CD8-positive, alpha-beta memory T cell (primary cell): ENCODE data around the gene IQGAP1. TPM values are rescaled to one million over a fixed set of nuclear protein-coding genes. Genes with fewer than 3 reads are reported as not detected.

ENCODE experiments used
- CTCF ChIA-PET: fragments of 350-600 bp; sonication (Branson Sonifier 250); formaldehyde crosslinking; loops from one replicate; lab custom pipeline; 2021; ENCODE audit warnings: antibody characterized with exemption; lab: Charles Lee
- POLR2A ChIA-PET: fragments of 350-600 bp; sonication (Branson Sonifier 250); formaldehyde crosslinking; loops from one replicate; lab custom pipeline; 2021; ENCODE audit warnings: antibody characterized with exemption; lab: Charles Lee
- DNase-seq, 5 donors: peaks; one replicate each; pipeline versions ENCODE4 v3.0.0 to v3.0.0-alpha.2; 2020 to 2022; ENCODE audit warnings: mixed read lengths in 1 of 5
- H3K27ac ChIP-seq: one replicate; pipeline ENCODE4 v1.7.0; 2013; ENCODE audit warnings: low read depth, mild to moderate bottlenecking, low read length, moderate library complexity
- H3K27me3 ChIP-seq: 2 replicates; pipeline ENCODE4 v1.7.0; 2013; ENCODE audit warnings: low read length, mild to moderate bottlenecking; ENCODE audit not compliant: insufficient read depth, poor library complexity, severe bottlenecking
- H3K36me3 ChIP-seq: 2 replicates; pipeline ENCODE4 v1.7.0; 2013; ENCODE audit warnings: mild to moderate bottlenecking, low read length, moderate library complexity; ENCODE audit not compliant: insufficient read depth
- H3K4me1 ChIP-seq: 2 replicates; pipeline ENCODE4 v1.7.0; 2013; ENCODE audit warnings: mild to moderate bottlenecking, low read length, moderate library complexity; ENCODE audit not compliant: insufficient read depth
- H3K4me3 ChIP-seq: 2 replicates; pipeline ENCODE4 v1.7.0; 2013; ENCODE audit warnings: mild to moderate bottlenecking, low read length
- H3K9me3 ChIP-seq: 2 replicates; pipeline ENCODE4 v1.7.0; 2013; ENCODE audit warnings: mild to moderate bottlenecking, low read length
- H3K27ac Mint-ChIP-seq, 8 donors: one replicate each; pipeline ENCODE4 v1.8.0; 2020 to 2021; ENCODE audit warnings: mixed read lengths in 8 of 8, mild to moderate bottlenecking in 6 of 8, inconsistent platforms in 3 of 8, moderate library complexity in 3 of 8
- H3K27me3 Mint-ChIP-seq, 2 donors: one replicate each; pipeline ENCODE4 v1.8.0; 2020 to 2021; ENCODE audit warnings: mixed read lengths in 2 of 2, mild to moderate bottlenecking in 1 of 2, moderate library complexity in 1 of 2
- H3K36me3 Mint-ChIP-seq, 3 donors: one replicate each; pipeline ENCODE4 v1.8.0; 2020 to 2021; ENCODE audit warnings: mixed read lengths in 3 of 3, inconsistent platforms in 1 of 3, mild to moderate bottlenecking in 1 of 3
- H3K4me1 Mint-ChIP-seq, 3 donors: one replicate each; pipeline ENCODE4 v1.8.0; 2020 to 2021; ENCODE audit warnings: mixed read lengths in 3 of 3, inconsistent platforms in 1 of 3, mild to moderate bottlenecking in 1 of 3
- H3K4me3 Mint-ChIP-seq, 7 donors: one replicate each; pipeline ENCODE4 v1.8.0; 2020 to 2021; ENCODE audit warnings: mixed read lengths in 7 of 7, mild to moderate bottlenecking in 6 of 7, moderate library complexity in 4 of 7, inconsistent platforms in 2 of 7
- H3K9me3 Mint-ChIP-seq, 5 donors: one replicate each; pipeline ENCODE4 v1.8.0; 2020 to 2022; ENCODE audit warnings: mixed read lengths in 5 of 5, mild to moderate bottlenecking in 3 of 5, moderate library complexity in 2 of 5, inconsistent platforms in 1 of 5
- polyA plus RNA-seq: library from polyadenylated mRNA; unstranded; fragments of 300-500 nt; fragmentation: Illumina TruSeq; gene quantifications from one replicate; pipeline ENCODE4 v1.2.3, GENCODE V29; 2021
- total RNA-seq, 2 experiments: library from RNA; stranded (reverse); gene quantifications; one replicate each; pipeline ENCODE4 v1.2.3, GENCODE V29; 2021

IQGAP1 gene
- total and polyA plus RNA-seq, 3 experiments from 2014 or later: 151 to 176 (median 173) TPM

DNA sequence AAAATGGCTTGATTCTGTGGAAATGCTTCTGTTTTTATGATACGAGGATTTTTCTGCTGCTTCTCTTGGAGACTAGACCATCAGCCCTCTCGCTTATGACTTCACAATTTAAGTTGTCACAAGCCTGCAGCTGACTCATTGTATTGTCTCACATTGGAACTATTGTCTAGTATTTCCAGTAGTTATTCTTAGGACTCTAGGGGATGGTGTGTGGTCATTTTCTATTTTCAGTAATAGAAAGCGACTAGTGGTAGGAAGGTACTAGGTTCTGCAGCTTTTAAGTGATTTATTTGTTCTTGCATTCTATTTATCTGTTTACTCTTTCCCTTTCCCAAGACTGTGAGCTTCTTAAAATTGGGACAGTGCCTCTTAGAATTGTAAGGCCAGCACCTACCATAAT is 75.3 kb downstream of the IQGAP1 start:
- H3K36me3 Mint-ChIP-seq: peaks cover 6 to 90% (median 23%) of the 10 kb centered on the region in 3 donors
- H3K9me3 Mint-ChIP-seq: no peaks in the 10 kb centered on the region
- no peaks in the 10 kb centered on the region for H3K9me3 ChIP-seq
- ChIA-PET POLR2A (no interaction called here), CTCF (interaction anchor here (0.6 kb wide), 1 partner anchor 101 kb away, joined by 3 read pairs; no protein-coding TSS in a partner anchor)
- H3K27me3 Mint-ChIP-seq: no peaks in the 10 kb centered on the region
- H3K27me3 ChIP-seq: no peaks in the 10 kb centered on the region
- H3K4me1 ChIP-seq: no peaks in the 10 kb centered on the region
- H3K4me3 ChIP-seq: no peak overlapping the region
- peaks cover 19% of the 10 kb centered on the region for H3K36me3 ChIP-seq
- H3K27ac ChIP-seq: no peak overlapping the region
- DNase-seq: no peak
- peak overlapping the region in 3 of 8 donors; percentile 9 to 35 (median 14) for H3K27ac Mint-ChIP-seq
- H3K4me3 Mint-ChIP-seq: no peak overlapping the region
- peaks cover 15 to 23% (median 16%) of the 10 kb centered on the region in 3 donors for H3K4me1 Mint-ChIP-seq

DNA sequence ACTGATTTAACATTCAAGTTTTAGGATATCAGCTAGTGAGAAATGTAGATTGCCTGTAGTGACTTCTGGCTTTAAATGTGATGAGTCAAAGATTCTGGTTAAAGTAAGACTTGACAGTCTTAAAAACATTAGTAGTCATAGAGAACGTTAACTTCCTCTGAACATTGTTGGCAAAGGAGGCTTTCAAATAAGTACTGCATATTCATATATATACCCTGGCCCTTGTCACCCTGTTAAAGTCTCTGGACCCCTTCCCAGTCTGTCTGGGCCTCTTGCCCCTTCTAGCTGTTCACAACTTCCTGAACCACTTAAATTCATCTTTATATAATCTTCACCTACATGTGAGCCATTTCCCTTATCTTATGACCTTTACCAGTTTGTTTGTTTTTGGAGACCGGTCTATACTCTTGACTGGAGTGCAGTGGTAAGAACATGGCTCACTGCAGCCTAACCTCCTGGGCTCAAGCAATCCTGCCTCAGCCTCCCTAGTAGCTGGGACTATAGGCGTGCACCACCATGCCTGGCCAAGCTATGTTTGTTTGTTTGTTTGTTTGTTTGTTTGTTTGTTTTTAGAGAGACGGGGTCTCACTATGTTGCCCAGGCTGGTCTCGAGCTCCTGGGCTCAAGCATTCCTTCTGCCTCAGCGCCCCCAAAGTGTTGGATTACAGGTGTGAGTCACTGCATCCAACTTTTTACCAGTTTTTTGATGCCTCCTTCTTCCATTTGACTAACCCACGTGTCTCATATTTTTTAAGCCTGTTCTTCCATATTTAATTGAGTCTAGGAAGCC is 77.3 kb downstream of the IQGAP1 start:
- CTCF ChIA-PET: interaction anchor here (1.2 to 3.4 kb wide), 2 partner anchors 17 to 145 kb away, joined by 3 to 11 read pairs; no protein-coding TSS in a partner anchor
- POLR2A ChIA-PET: interaction anchor here (0.6 to 1.0 kb wide), 2 partner anchors 77 to 78 kb away, joined by 3 to 6 read pairs; partner anchors contain the start of gene IQGAP1
- H3K27ac ChIP-seq: no peak overlapping the region
- no peak for DNase-seq
- Mint-ChIP-seq H3K4me1 (peaks cover 21 to 28% (median 25%) of the 10 kb centered on the region in 3 donors), H3K27me3 (no peaks in the 10 kb centered on the region), H3K4me3 (no peak overlapping the region), H3K36me3 (peaks cover 3 to 89% (median 24%) of the 10 kb centered on the region in 3 donors), H3K9me3 (no peaks in the 10 kb centered on the region), H3K27ac (peak overlapping the region in 5 of 8 donors; percentile 12 to 79 (median 34))
- H3K27me3 ChIP-seq: no peaks in the 10 kb centered on the region
- no peaks in the 10 kb centered on the region for H3K9me3 ChIP-seq
- H3K4me3 ChIP-seq: no peak overlapping the region
- H3K4me1 ChIP-seq: no peaks in the 10 kb centered on the region
- peaks cover 26% of the 10 kb centered on the region for H3K36me3 ChIP-seq

- H3K27ac Mint-ChIP-seq: peak overlapping the region in 3 of 8 donors; percentile 12 to 25 (median 15)
- DNase-seq: no peak
- H3K9me3 Mint-ChIP-seq: no peaks in the 10 kb centered on the region
- H3K4me1 Mint-ChIP-seq: peaks cover 27 to 35% (median 29%) of the 10 kb centered on the region in 3 donors
- POLR2A ChIA-PET: interaction anchor here (0.6 kb wide), 3 partner anchors 77 to 287 kb away, joined by 3 to 6 read pairs (median 3); no protein-coding TSS in a partner anchor
- H3K4me3 Mint-ChIP-seq: no peak overlapping the region
- no peaks in the 10 kb centered on the region for H3K27me3 ChIP-seq
- H3K36me3 ChIP-seq: peaks cover 29% of the 10 kb centered on the region
- no peaks in the 10 kb centered on the region for H3K4me1 ChIP-seq
- H3K9me3 ChIP-seq: no peaks in the 10 kb centered on the region
- H3K36me3 Mint-ChIP-seq: peaks cover 3 to 91% (median 27%) of the 10 kb centered on the region in 3 donors
- no peak overlapping the region for H3K27ac ChIP-seq
- CTCF ChIA-PET: interaction anchor here (1.2 to 3.4 kb wide), 3 partner anchors 16 to 146 kb away, joined by 7 to 11 read pairs (median 9); no protein-coding TSS in a partner anchor
- no peak overlapping the region for H3K4me3 ChIP-seq
- no peaks in the 10 kb centered on the region for H3K27me3 Mint-ChIP-seq
Observed at GRCh38 chr15:90465930-90466567, 78.0 kb downstream of the IQGAP1 start.

GRCh38 chr15:90469723-90470122 is 81.7 kb downstream of the IQGAP1 start:
- H3K4me3 ChIP-seq: no peak overlapping the region
- H3K27ac Mint-ChIP-seq: peak overlapping the region; percentile 42 to 81 (median 65)
- peaks cover 19 to 24% (median 21%) of the 10 kb centered on the region in 3 donors for H3K4me1 Mint-ChIP-seq
- H3K36me3 ChIP-seq: peaks cover 55% of the 10 kb centered on the region
- peaks cover 6 to 93% (median 36%) of the 10 kb centered on the region in 3 donors for H3K36me3 Mint-ChIP-seq
- H3K4me1 ChIP-seq: no peaks in the 10 kb centered on the region
- POLR2A ChIA-PET: no interaction called here
- H3K27me3 ChIP-seq: no peaks in the 10 kb centered on the region
- no peak for DNase-seq
- no peak overlapping the region for H3K27ac ChIP-seq
- H3K9me3 ChIP-seq: no peaks in the 10 kb centered on the region
- H3K9me3 Mint-ChIP-seq: no peaks in the 10 kb centered on the region
- CTCF ChIA-PET: interaction anchor here (1.3 kb wide), 1 partner anchor 150 kb away, joined by 5 read pairs; no protein-coding TSS in a partner anchor
- no peak overlapping the region for H3K4me3 Mint-ChIP-seq
- peaks cover 0 to 2% of the 10 kb centered on the region in 2 donors for H3K27me3 Mint-ChIP-seq

GRCh38 chr15:90470453-90470852 is 82.4 kb downstream of the IQGAP1 start:
- ChIA-PET POLR2A (no interaction called here), CTCF (interaction anchor here (1.3 kb wide), 1 partner anchor 150 kb away, joined by 5 read pairs; no protein-coding TSS in a partner anchor)
- Mint-ChIP-seq H3K36me3 (peaks cover 6 to 88% (median 33%) of the 10 kb centered on the region in 3 donors), H3K27ac (peak overlapping the region; percentile 1 to 93 (median 80)), H3K4me3 (no peak overlapping the region), H3K9me3 (no peaks in the 10 kb centered on the region), H3K27me3 (peaks cover 0 to 2% of the 10 kb centered on the region in 2 donors), H3K4me1 (peaks cover 19 to 24% (median 21%) of the 10 kb centered on the region in 3 donors)
- no peaks in the 10 kb centered on the region for H3K4me1 ChIP-seq
- no peak for DNase-seq
- H3K4me3 ChIP-seq: no peak overlapping the region
- peaks cover 55% of the 10 kb centered on the region for H3K36me3 ChIP-seq
- H3K27me3 ChIP-seq: no peaks in the 10 kb centered on the region
- no peak overlapping the region for H3K27ac ChIP-seq
- no peaks in the 10 kb centered on the region for H3K9me3 ChIP-seq

GRCh38 chr15:90471126-90471525 is 83.1 kb downstream of the IQGAP1 start:
- Histone ChIP-seq H3K27ac (no peak overlapping the region), H3K9me3 (no peaks in the 10 kb centered on the region), H3K4me3 (no peak overlapping the region), H3K27me3 (no peaks in the 10 kb centered on the region), H3K4me1 (no peaks in the 10 kb centered on the region), H3K36me3 (peaks cover 51% of the 10 kb centered on the region)
- no peak for DNase-seq
- no peak overlapping the region for H3K4me3 Mint-ChIP-seq
- ChIA-PET POLR2A (no interaction called here), CTCF (interaction anchor here (1.3 kb wide), 1 partner anchor 151 kb away, joined by 5 read pairs; no protein-coding TSS in a partner anchor)
- H3K4me1 Mint-ChIP-seq: peaks cover 19 to 25% (median 21%) of the 10 kb centered on the region in 3 donors
- H3K9me3 Mint-ChIP-seq: no peaks in the 10 kb centered on the region
- peak overlapping the region in 7 of 8 donors; percentile 1 to 93 (median 64) for H3K27ac Mint-ChIP-seq
- peaks cover 6 to 83% (median 31%) of the 10 kb centered on the region in 3 donors for H3K36me3 Mint-ChIP-seq
- peaks cover 0 to 2% of the 10 kb centered on the region in 2 donors for H3K27me3 Mint-ChIP-seq

- H3K4me3 ChIP-seq: no peak overlapping the region
- no peaks in the 10 kb centered on the region for H3K9me3 Mint-ChIP-seq
- H3K36me3 ChIP-seq: peaks cover 49% of the 10 kb centered on the region
- H3K27me3 ChIP-seq: no peaks in the 10 kb centered on the region
- H3K9me3 ChIP-seq: no peaks in the 10 kb centered on the region
- peaks cover 19 to 31% (median 25%) of the 10 kb centered on the region in 3 donors for H3K4me1 Mint-ChIP-seq
- DNase-seq: no peak
- POLR2A ChIA-PET: no interaction called here
- no peaks in the 10 kb centered on the region for H3K4me1 ChIP-seq
- peaks cover 0 to 2% of the 10 kb centered on the region in 2 donors for H3K27me3 Mint-ChIP-seq
- H3K36me3 Mint-ChIP-seq: peaks cover 3 to 84% (median 32%) of the 10 kb centered on the region in 3 donors
- H3K27ac Mint-ChIP-seq: peak overlapping the region in 1 of 8 donors; percentile 46
- no peak overlapping the region for H3K4me3 Mint-ChIP-seq
- no peak overlapping the region for H3K27ac ChIP-seq
- CTCF ChIA-PET: no interaction called here
Observed at GRCh38 chr15:90471769-90472168, 83.7 kb downstream of the IQGAP1 start.
